DMS53 treated with DMSO at 0.1 percent for 48 hours (cell line): ENCODE data around the gene PRDX2.
A peak's percentile ranks its signal among the peaks of the same experiment; 100 is the strongest.
"Not testable (repeated sequence)": the region's sequence is repeated elsewhere in the genome, so short reads cannot be mapped to it uniquely, and the experiment has no call there.

Source experiments
- DNase-seq: peaks from one replicate; lab custom pipeline; 2025; ENCODE audit not compliant: unreplicated experiment; lab: John Stamatoyannopoulos, UW

Gene PRDX2

GRCh38 chr19:12825254-12826131 lies 23.9 kb upstream of the PRDX2 start:
- no peak for DNase-seq

GRCh38 chr19:12821761-12822160 lies 20.2 kb upstream of the PRDX2 start:
- DNase-seq, result no peak

- DNase-seq, result not testable (repeated sequence)
Observed at GRCh38 chr19:12817810-12818209, 16.2 kb upstream of the PRDX2 start.

GRCh38 chr19:12817188-12817587 lies 15.6 kb upstream of the PRDX2 start:
- not testable (repeated sequence) for DNase-seq

GRCh38 chr19:12815088-12815487 lies 13.5 kb upstream of the PRDX2 start:
- DNase-seq, result no peak

- DNase-seq, result peak; percentile 79
Observed at GRCh38 chr19:12806242-12807081, 4.9 kb upstream of the PRDX2 start, which contains the start of gene RNASEH2A. Gene RNASEH2A, plus strand, starts transcription at chr19:12806584. Its CDS starts 90 bp downstream, at chr19:12806674.

- DNase-seq, result no peak
Observed at GRCh38 chr19:12804051-12804450, 2.5 kb upstream of the PRDX2 start.

- DNase-seq, result no peak
Observed at GRCh38 chr19:12802267-12803106, 887 bp upstream of the PRDX2 start.

- no peak for DNase-seq
Observed at GRCh38 chr19:12800923-12801465, 606 bp downstream of the PRDX2 start.

- DNase-seq, result no peak
Observed at GRCh38 chr19:12800466-12800770, 1.2 kb downstream of the PRDX2 start.

GRCh38 chr19:12799742-12800465 lies 1.7 kb downstream of the PRDX2 start:
- DNase-seq, result no peak

- DNase-seq, result not testable (repeated sequence)
Observed at GRCh38 chr19:12797607-12798006, 4.0 kb downstream of the PRDX2 start.

- DNase-seq, result no peak
Observed at GRCh38 chr19:12797141-12797587, 4.4 kb downstream of the PRDX2 start.

GRCh38 chr19:12796146-12797071 lies 5.2 kb downstream of the PRDX2 start:
- DNase-seq, result peak; percentile 59

GRCh38 chr19:12794971-12795381 lies 6.6 kb downstream of the PRDX2 start:
- DNase-seq, result no peak

GRCh38 chr19:12794196-12794941 lies 7.2 kb downstream of the PRDX2 start:
- no peak for DNase-seq

- peak; percentile 77 for DNase-seq
Observed at GRCh38 chr19:12793290-12794195, 8.1 kb downstream of the PRDX2 start.
